NCI-H1436 (cell line): ENCODE measurements around the gene CTSL.
"Not testable (repeated sequence)": the region's sequence is repeated elsewhere in the genome, so short reads cannot be mapped to it uniquely, and the experiment has no call there.

ENCODE experiments used
- DNase-seq: peaks from one replicate; lab custom pipeline; 2025; lab: John Stamatoyannopoulos, UW

CTSL gene

GRCh38 chr9:87759980-87760379, 34.1 kb downstream of the CTSL start:
- DNase-seq = not testable (repeated sequence)

DNA sequence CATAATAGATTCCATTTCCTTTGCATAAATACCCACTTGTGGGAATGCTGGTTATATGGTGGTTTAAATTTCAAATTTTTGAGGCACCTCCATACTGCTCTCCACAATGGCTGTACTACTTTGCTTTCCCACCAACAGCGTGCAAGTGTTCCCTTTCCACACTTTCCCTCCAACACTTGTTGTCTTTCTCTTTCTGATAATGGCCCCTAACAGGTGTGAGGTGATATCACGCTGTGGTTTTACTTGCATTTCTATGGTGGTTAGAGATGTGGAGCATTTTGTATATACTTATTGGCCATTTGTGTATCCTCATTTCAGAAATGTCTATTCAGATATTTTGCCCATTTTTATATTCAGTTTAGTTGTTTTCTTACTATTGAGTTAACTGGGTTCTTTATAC, 34.6 kb downstream of the CTSL start:
- no peak for DNase-seq

GRCh38 chr9:87763286-87763685, 37.4 kb downstream of the CTSL start:
- DNase-seq = no peak

DNA sequence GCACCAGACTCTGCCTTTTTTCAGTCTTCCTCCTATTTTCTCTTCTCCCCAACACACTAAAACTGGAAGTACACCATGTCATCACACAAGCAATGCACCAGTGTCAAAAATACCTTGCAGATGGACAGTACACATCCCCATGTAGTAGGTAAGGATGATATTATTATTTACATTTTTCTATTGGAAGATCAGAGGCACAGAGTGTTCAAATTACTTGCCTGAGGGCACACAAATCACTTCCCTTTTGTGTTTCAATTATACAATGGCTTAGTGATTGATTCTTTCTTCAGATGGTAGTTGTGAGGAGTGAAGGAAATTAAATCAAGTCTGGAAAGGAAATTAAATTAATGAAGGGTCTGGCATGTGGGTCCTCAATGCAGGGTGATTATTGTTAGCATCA, 39.6 kb downstream of the CTSL start:
- no peak for DNase-seq

DNA sequence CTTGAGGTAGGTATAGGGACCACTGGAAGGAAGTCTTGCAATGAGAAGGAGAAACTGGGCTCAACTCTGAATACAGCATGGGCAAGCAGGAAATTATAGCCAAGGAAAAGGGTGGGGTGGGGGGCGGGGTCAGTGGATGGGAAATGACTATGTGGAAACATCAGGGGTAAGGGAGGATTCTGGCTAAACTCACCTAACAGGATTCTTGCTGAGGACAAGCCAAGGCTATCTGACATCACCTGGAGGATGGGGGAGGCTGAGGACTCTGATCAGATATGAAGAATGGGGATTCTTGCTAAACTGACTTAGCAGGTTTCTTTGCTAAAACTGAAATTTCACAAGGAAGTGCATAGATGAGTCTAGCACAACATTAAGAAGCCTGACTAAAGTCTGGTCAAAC, 40.8 kb downstream of the CTSL start:
- no peak for DNase-seq

DNA sequence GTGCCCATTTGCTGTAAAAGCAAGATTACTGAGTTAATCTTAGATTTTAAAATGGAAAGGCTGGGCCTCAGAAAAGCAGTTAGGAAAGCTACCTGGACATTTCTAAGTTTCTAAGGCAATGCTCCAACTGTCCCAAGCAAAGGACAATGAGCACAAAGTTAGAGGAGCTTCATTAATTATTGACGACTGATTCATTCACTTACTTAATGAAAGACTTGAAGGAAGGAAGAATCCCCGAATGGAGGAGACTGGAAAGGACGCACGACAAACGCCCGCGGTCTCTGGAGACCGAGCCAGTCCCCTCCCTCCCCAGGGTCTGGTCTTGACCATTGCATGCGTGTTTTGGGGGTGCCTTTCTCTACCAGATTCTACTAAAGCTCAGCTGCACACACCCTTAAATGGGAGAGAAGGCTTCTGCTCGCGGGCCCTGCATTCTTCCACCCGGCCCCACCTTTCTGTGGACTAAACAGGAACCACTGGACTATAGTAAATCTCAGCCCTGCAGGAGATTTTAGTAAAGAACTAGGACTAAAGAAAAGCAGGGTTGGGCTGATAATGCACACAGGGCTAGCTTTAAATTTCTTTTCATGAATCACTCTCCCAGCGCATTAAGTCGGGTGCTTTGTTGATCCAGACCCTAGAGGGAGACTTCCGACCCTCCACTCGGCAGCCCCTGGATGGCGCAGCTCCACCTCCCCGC, 44.8 kb downstream of the CTSL start:
- no peak for DNase-seq

- no peak for DNase-seq
These were observed 45.5 kb downstream of the CTSL start for GRCh38 chr9:87771316-87772006.

- no peak for DNase-seq
These were observed 50.8 kb downstream of the CTSL start for GRCh38 chr9:87776481-87777379.

GRCh38 chr9:87778996-87779395, 53.1 kb downstream of the CTSL start:
- no peak for DNase-seq
